Endodermal cell (in vitro differentiated cells): ENCODE results near the gene SDK2. TPM values are rescaled to one million over a fixed set of nuclear protein-coding genes. Genes with fewer than 3 reads are reported as not detected.

ENCODE experiments used
- DNase-seq: peaks from one replicate; pipeline ENCODE4 v3.0.0-alpha.2; 2017
- H3K27ac ChIP-seq: 2 replicates; pipeline ENCODE4 v1.5.1; 2013; ENCODE audit warnings: mild to moderate bottlenecking, low read depth, low read length, moderate library complexity
- H3K27me3 ChIP-seq: 2 replicates; pipeline ENCODE4 v1.6.1; 2013; ENCODE audit warnings: mild to moderate bottlenecking, low read length, moderate library complexity; ENCODE audit not compliant: insufficient read depth, control insufficient read depth, poor library complexity, severe bottlenecking
- H3K36me3 ChIP-seq: 2 replicates; pipeline ENCODE4 v1.7.0; 2013; ENCODE audit warnings: mild to moderate bottlenecking, low read length, moderate library complexity; ENCODE audit not compliant: control insufficient read depth, insufficient read depth
- H3K4me1 ChIP-seq: one replicate; pipeline ENCODE4 v1.7.0; 2013; ENCODE audit warnings: low read length; ENCODE audit not compliant: control insufficient read depth, insufficient read depth
- H3K4me3 ChIP-seq: 2 replicates; pipeline ENCODE4 v1.5.1; 2013; ENCODE audit warnings: mild to moderate bottlenecking, low read length, moderate library complexity
- H3K9ac ChIP-seq: 2 replicates; pipeline ENCODE4 v1.6.1; 2013; ENCODE audit warnings: mild to moderate bottlenecking, low read length, moderate library complexity; ENCODE audit not compliant: poor library complexity, severe bottlenecking; ENCODE audit errors: extremely low read depth
- H3K9me3 ChIP-seq: 2 replicates; pipeline ENCODE4 v1.6.1; 2013; ENCODE audit warnings: mild to moderate bottlenecking, low read length, moderate library complexity; ENCODE audit not compliant: control insufficient read depth
- H3K27ac Mint-ChIP-seq: 2 replicates; pipeline ENCODE4 v1.8.0; 2020; ENCODE audit warnings: mixed read lengths
- H3K27me3 Mint-ChIP-seq: 2 replicates; pipeline ENCODE4 v1.8.0; 2021; ENCODE audit warnings: mild to moderate bottlenecking, mixed read lengths; ENCODE audit not compliant: insufficient read depth
- H3K36me3 Mint-ChIP-seq: 2 replicates; pipeline ENCODE4 v1.8.0; 2020; ENCODE audit warnings: low read depth, mixed read lengths
- H3K4me1 Mint-ChIP-seq: 2 replicates; pipeline ENCODE4 v1.8.0; 2020; ENCODE audit warnings: mixed read lengths
- H3K4me3 Mint-ChIP-seq: 2 replicates; pipeline ENCODE4 v1.8.0; 2020; ENCODE audit warnings: mild to moderate bottlenecking, moderate library complexity, mixed read lengths
- H3K9me3 Mint-ChIP-seq: 2 replicates; pipeline ENCODE4 v1.8.0; 2020; ENCODE audit warnings: mild to moderate bottlenecking, mixed read lengths
- CTCF ChIP-seq: fragments of 200-600 bp; sonication (generic); conservative IDR thresholded peaks from 2 replicates; pipeline ENCODE4 v1.5.0; 2021; ENCODE audit warnings: antibody characterized with exemption, mild to moderate bottlenecking
- WGBS, 2 experiments: methylation state at CpG; one replicate each; pipeline versions ENCODE4 v1.1.5 to v1.1.7; 2013; ENCODE audit warnings: missing lambda C conversion rate in 2 of 2, mixed read lengths in 1 of 2; ENCODE audit not compliant: insufficient coverage in 1 of 2, insufficient read length in 1 of 2; 5-methylcytosine and 5-hydroxymethylcytosine counted together
- total RNA-seq, 2 donors: library from RNA; stranded (reverse); fragmentation: NEBNext Ultra II Directional in 1 of 2; extraction: Animal tissue kit (Norgen Biotek cat#: 25700) in 1 of 2; gene quantifications; 2 replicates in 1 of 2; 3 replicates in 1 of 2; pipeline ENCODE4 v1.2.1, GENCODE V29; 2021

SDK2 gene
- total RNA-seq, 2 donors from 2014 or later = 5.9 to 7.0 TPM

GRCh38 chr17:73390221-73390620, 254.0 kb downstream of the SDK2 start:
- peaks cover 2% of the 10 kb centered on the region for H3K36me3 Mint-ChIP-seq
- no peaks in the 10 kb centered on the region for H3K9me3 ChIP-seq
- H3K27me3 ChIP-seq = no peaks in the 10 kb centered on the region
- H3K4me1 Mint-ChIP-seq = no peaks in the 10 kb centered on the region
- no peak overlapping the region for H3K27ac Mint-ChIP-seq
- H3K27ac ChIP-seq = no peak overlapping the region
- H3K27me3 Mint-ChIP-seq = no peaks in the 10 kb centered on the region
- peak; percentile 41 for DNase-seq
- no peaks in the 10 kb centered on the region for H3K4me1 ChIP-seq
- no peak overlapping the region for H3K9ac ChIP-seq
- no peaks in the 10 kb centered on the region for H3K9me3 Mint-ChIP-seq
- 96 to 100% methylated on average over 6 to 15 of the region's 16 CpGs for WGBS, 2 experiments
- H3K36me3 ChIP-seq = no peaks in the 10 kb centered on the region
- no peak for TF ChIP-seq CTCF
- no peak overlapping the region for H3K4me3 ChIP-seq
- H3K4me3 Mint-ChIP-seq = no peak overlapping the region

GRCh38 chr17:73389411-73389810, 254.8 kb downstream of the SDK2 start:
- Mint-ChIP-seq H3K4me3 (no peak overlapping the region), H3K4me1 (no peaks in the 10 kb centered on the region), H3K27ac (no peak overlapping the region), H3K36me3 (peaks cover 6% of the 10 kb centered on the region), H3K9me3 (no peaks in the 10 kb centered on the region), H3K27me3 (no peaks in the 10 kb centered on the region)
- TF ChIP-seq CTCF = no peak
- Histone ChIP-seq H3K4me1 (no peaks in the 10 kb centered on the region), H3K27me3 (no peaks in the 10 kb centered on the region), H3K4me3 (no peak overlapping the region), H3K36me3 (no peaks in the 10 kb centered on the region), H3K9ac (no peak overlapping the region), H3K9me3 (no peaks in the 10 kb centered on the region), H3K27ac (no peak overlapping the region)
- WGBS, 2 experiments = 94 to 100% methylated on average over 4 to 6 of the region's 6 CpGs
- DNase-seq = peak; percentile 33

GRCh38 chr17:73388578-73388905, 255.7 kb downstream of the SDK2 start:
- peaks cover 8% of the 10 kb centered on the region for H3K36me3 Mint-ChIP-seq
- Histone ChIP-seq H3K27me3 (no peaks in the 10 kb centered on the region), H3K36me3 (no peaks in the 10 kb centered on the region), H3K27ac (no peak overlapping the region), H3K4me1 (no peaks in the 10 kb centered on the region), H3K9ac (no peak overlapping the region), H3K4me3 (no peak overlapping the region), H3K9me3 (no peaks in the 10 kb centered on the region)
- H3K27me3 Mint-ChIP-seq = no peaks in the 10 kb centered on the region
- H3K9me3 Mint-ChIP-seq = no peaks in the 10 kb centered on the region
- no peak overlapping the region for H3K27ac Mint-ChIP-seq
- no peaks in the 10 kb centered on the region for H3K4me1 Mint-ChIP-seq
- no peak for TF ChIP-seq CTCF
- H3K4me3 Mint-ChIP-seq = no peak overlapping the region
- no peak for DNase-seq
